Psoas muscle (tissue), 8 donors: ENCODE data around the gene ZNF169. TPM values are rescaled to one million over a fixed set of nuclear protein-coding genes. Genes with fewer than 3 reads are reported as not detected.
A peak's percentile ranks its signal among the peaks of the same experiment; 100 is the strongest.

Experiments
- ATAC-seq, 4 donors: fragments of 200-7000 bp; cut with Tn5 transposase; one replicate each; pipeline ENCODE4 v1.9.1; 2020; ENCODE audit warnings: moderate library complexity in 3 of 4, mild to moderate bottlenecking in 2 of 4
- DNase-seq, 2 donors: peaks; one replicate each; pipeline ENCODE4 v3.0.0-alpha.2; 2020
- H3K27ac ChIP-seq: fragments of 200-600 bp; one replicate; pipeline ENCODE4 v1.8.0; 2022
- H3K27me3 ChIP-seq, 3 donors: fragments of 200-600 bp in 1 of 3; one replicate each; pipeline versions ENCODE4 v1.6.1 to v1.8.0; 2013 to 2022; ENCODE audit warnings: low read length in 2 of 3, mild to moderate bottlenecking in 2 of 3, moderate library complexity in 1 of 3; ENCODE audit not compliant: insufficient read depth in 3 of 3
- H3K36me3 ChIP-seq, 2 donors: fragments of 200-600 bp in 1 of 2; one replicate each; pipeline versions ENCODE4 v1.6.1 to v1.8.0; 2013 to 2022; ENCODE audit warnings: low read depth in 1 of 2, mild to moderate bottlenecking in 1 of 2, moderate library complexity in 1 of 2; ENCODE audit not compliant: insufficient read depth in 1 of 2
- H3K4me1 ChIP-seq: fragments of 200-600 bp; one replicate; pipeline ENCODE4 v1.8.0; 2022
- H3K4me3 ChIP-seq: fragments of 200-600 bp; one replicate; pipeline ENCODE4 v1.8.0; 2022; ENCODE audit warnings: mild to moderate bottlenecking
- H3K9me3 ChIP-seq: fragments of 200-600 bp; one replicate; pipeline ENCODE4 v1.8.0; 2022
- CTCF ChIP-seq: fragments of 200-600 bp; IDR thresholded peaks from one replicate; pipeline ENCODE4 v1.8.0; 2022; ENCODE audit warnings: antibody characterized with exemption
- WGBS, 3 donors: extraction: QIAGEN DNeasy Blood & Tissue Kit; methylation state at CpG; one replicate each; pipeline versions ENCODE4 v1.1.6 to v1.1.7; 2013; 5-methylcytosine and 5-hydroxymethylcytosine counted together
- intact Hi-C, 2 donors: fragments of 100-400 bp; cut with DNase I; formaldehyde crosslinking; loops; one replicate each; pipeline versions ENCODE4 v1.11.0 to v1.14.2; 2022
- long read RNA-seq, 2 donors: library from polyadenylated mRNA; unstranded; transcript quantifications; one replicate each; pipeline ENCODE4 v2.0.0, GENCODE V29; 2021
- polyA plus RNA-seq, 3 donors: library from polyadenylated mRNA; stranded (reverse); fragments of 200-250 nt; gene quantifications; one replicate each; pipeline ENCODE4 v1.2.3, GENCODE V29; 2013
- total RNA-seq, 4 donors: library from RNA; stranded (reverse); fragmentation: NEBNext Ultra II Directional in 2 of 4; extraction: Animal tissue kit (Norgen Biotek cat#: 25700) in 2 of 4; gene quantifications; one replicate each; pipeline versions ENCODE4 v1.2.1 to v1.2.4, GENCODE V29; 2021 to 2023
- donor health status: healthy with polysubstance abuse.
- donor health status: DM: no; HTN: no; CAD: no; lungs with moderate emphysema.
- donor health status: Bipolar disorder and iron deficiency.
- donor health status: healthy.
- donor health status: DM: yes; HTN: yes; CAD: no.
- donor health status: DM: no; HTN: no; CAD: no.
- donor health status: DM: no; HTN: no; CAD: no.
- donor health status: DM: yes; HTN: yes; CAD: no.

Gene ZNF169
- total RNA-seq = 1 to 10 TPM; 1.4 to 2.8 (median 1.7) TPM
- polyA plus RNA-seq = 1 to 10 TPM in 2 of 3 donors, under 1 TPM in 1; 0.59 to 2.1 (median 1.5) TPM
- long read RNA-seq, donor 1, partial matches to known transcripts = 0 of 1 reads
- long read RNA-seq, donor 1, other reads (novel, unspliced or antisense) = 0 of 1 reads
- long read RNA-seq, donor 2, partial matches to known transcripts = 1 of 5 reads
- long read RNA-seq, donor 2, other reads (novel, unspliced or antisense) = 4 of 5 reads

- TF ChIP-seq CTCF = no peak
- 2% methylated on average over 48 to 50 of the region's 50 CpGs for WGBS, 3 donors
- intact Hi-C loops = no loop called here
Observed at GRCh38 chr9:94259077-94259862, at the start of gene ZNF169. TSS of gene ZNF169 (plus strand) at chr9:94259298. CDS start at chr9:94278813, 19,515 bp downstream.

GRCh38 chr9:94210616-94211603 lies 48.2 kb upstream of the ZNF169 start:
- intact Hi-C loops = loop anchor here in 1 of 2 donors (5.0 to 10.0 kb wide), 3 partner anchors 39 to 526 kb away; no protein-coding TSS in a partner anchor
- ATAC-seq = no peak
- no peaks in the 10 kb centered on the region for H3K9me3 ChIP-seq

More at GRCh38 chr9:94259077-94259862, at the start of gene ZNF169:
- ATAC-seq (peak; percentile 98 to 100 (median 100)), DNase-seq (peak; percentile 93 to 95)
- Histone ChIP-seq H3K27ac (peak within 1 kb of the TSS; percentile 37), H3K4me1 (peaks cover 4% of the 10 kb centered on the region), H3K9me3 (no peaks in the 10 kb centered on the region), H3K36me3 (no peaks in the 10 kb centered on the region), H3K4me3 (peak within 1 kb of the TSS; percentile 96), H3K27me3 (no peaks in the 10 kb centered on the region)

GRCh38 chr9:94212091-94212490 lies 47.0 kb upstream of the ZNF169 start:
- H3K27me3 ChIP-seq = peaks cover 0 to 2% (median 0%) of the 10 kb centered on the region in 3 donors
- ATAC-seq (no peak), DNase-seq (no peak)
- no peaks in the 10 kb centered on the region for H3K36me3 ChIP-seq
- H3K9me3 ChIP-seq = no peaks in the 10 kb centered on the region
- intact Hi-C loops = loop anchor here in 1 of 2 donors (5.0 to 10.0 kb wide), 3 partner anchors 40 to 527 kb away; no protein-coding TSS in a partner anchor
- 92 to 100% (median 95%) methylated on average over 1 of the region's 1 CpG for WGBS, 3 donors
- no peak for TF ChIP-seq CTCF
- no peak overlapping the region for H3K27ac ChIP-seq
- H3K4me3 ChIP-seq = no peak overlapping the region
- H3K4me1 ChIP-seq = no peaks in the 10 kb centered on the region

More at GRCh38 chr9:94210616-94211603, 48.2 kb upstream of the ZNF169 start:
- 83 to 88% (median 86%) methylated on average over 5 of the region's 5 CpGs for WGBS, 3 donors
- TF ChIP-seq CTCF = no peak
- no peak overlapping the region for H3K27ac ChIP-seq
- H3K4me3 ChIP-seq = no peak overlapping the region
- H3K36me3 ChIP-seq = no peaks in the 10 kb centered on the region
- H3K4me1 ChIP-seq = no peaks in the 10 kb centered on the region
- H3K27me3 ChIP-seq = peaks cover 0 to 2% (median 0%) of the 10 kb centered on the region in 3 donors
- no peak for DNase-seq

- Histone ChIP-seq H3K4me1 (no peaks in the 10 kb centered on the region), H3K27ac (no peak overlapping the region), H3K27me3 (peaks cover 0 to 2% (median 0%) of the 10 kb centered on the region in 3 donors), H3K36me3 (no peaks in the 10 kb centered on the region), H3K4me3 (no peak overlapping the region), H3K9me3 (no peaks in the 10 kb centered on the region)
- intact Hi-C loops = loop anchor here in 1 of 2 donors (5.0 to 10.0 kb wide), 3 partner anchors 40 to 528 kb away; no protein-coding TSS in a partner anchor
- 65 to 66% (median 65%) methylated on average over 5 of the region's 5 CpGs for WGBS, 3 donors
- no peak for TF ChIP-seq CTCF
- ATAC-seq = no peak
- no peak for DNase-seq
Observed at GRCh38 chr9:94212531-94212930, 46.6 kb upstream of the ZNF169 start.
